HG03280 (cell line): Measurements from ENCODE around the gene NAALADL1.
A peak's percentile ranks its signal among the peaks of the same experiment; 100 is the strongest.
"Not testable (repeated sequence)": the region's sequence is repeated elsewhere in the genome, so short reads cannot be mapped to it uniquely, and the experiment has no call there.

Experiments used
- ATAC-seq: cut with Tn5 transposase; IDR thresholded peaks from one replicate; pipeline ENCODE4 v1.9.1; 2021; ENCODE audit warnings: mild to moderate bottlenecking, moderate library complexity; ENCODE audit not compliant: unreplicated experiment

The NAALADL1 gene

GRCh38 chr11:65017937-65018336 is 40.4 kb downstream of the NAALADL1 start:
- ATAC-seq: no peak

- no peak for ATAC-seq
Observed at GRCh38 chr11:65016705-65017104, 41.6 kb downstream of the NAALADL1 start.

DNA sequence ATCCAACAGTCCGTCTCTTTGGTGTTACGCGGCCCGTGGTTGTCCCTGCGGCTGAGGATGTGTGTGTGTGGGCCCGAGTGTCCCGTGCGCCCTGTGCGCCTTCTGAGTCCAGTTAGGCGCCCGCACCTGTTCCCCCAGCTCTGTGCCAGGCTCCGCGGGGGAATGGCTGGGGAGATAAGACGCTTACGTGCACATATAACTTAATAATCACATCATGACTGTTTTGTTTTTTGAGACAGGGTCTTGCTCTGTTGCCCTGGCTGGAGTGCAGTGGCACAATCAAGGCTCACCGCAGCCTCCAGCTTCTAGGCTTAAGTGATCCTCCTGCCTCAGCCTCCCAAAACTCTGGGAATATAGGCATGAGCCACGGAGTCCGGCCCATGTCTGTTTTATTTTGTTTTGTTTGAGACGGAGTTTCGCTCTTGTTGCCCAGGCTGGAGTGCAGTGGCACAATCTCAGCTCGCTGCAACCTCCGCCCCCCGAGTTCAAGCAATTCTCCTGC is 43.6 kb downstream of the NAALADL1 start:
- no peak for ATAC-seq

- peak; percentile 73 for ATAC-seq
Observed at GRCh38 chr11:65013888-65014725, 44.2 kb downstream of the NAALADL1 start, which contains the start of gene ARL2. TSS of gene ARL2 (plus strand) at chr11:65014160. CDS start at chr11:65014208, 48 bp downstream.

- peak; percentile 75 for ATAC-seq
Observed at GRCh38 chr11:65013130-65013887, 45.0 kb downstream of the NAALADL1 start.

GRCh38 chr11:65008873-65009272 is 49.5 kb downstream of the NAALADL1 start:
- ATAC-seq: no peak

DNA sequence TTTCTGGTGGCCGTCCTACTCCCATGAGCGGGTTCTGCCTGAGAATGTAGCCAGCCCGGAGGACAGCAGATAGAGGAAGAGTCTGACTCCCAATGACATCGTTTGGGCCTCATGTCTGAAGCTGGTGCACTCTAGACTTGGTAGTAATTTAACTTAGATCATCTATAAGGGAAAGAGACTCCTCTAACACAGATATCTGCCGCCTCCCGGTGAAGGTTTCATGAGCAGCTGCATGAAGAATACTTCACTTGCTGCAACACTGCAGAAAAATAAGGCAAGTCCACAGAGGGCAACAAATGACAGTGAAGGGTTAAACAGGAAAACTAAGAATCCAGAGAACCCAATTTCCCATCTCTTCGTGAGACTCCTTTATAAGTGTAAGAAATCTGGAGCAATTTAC is 50.3 kb downstream of the NAALADL1 start:
- ATAC-seq: no peak

DNA sequence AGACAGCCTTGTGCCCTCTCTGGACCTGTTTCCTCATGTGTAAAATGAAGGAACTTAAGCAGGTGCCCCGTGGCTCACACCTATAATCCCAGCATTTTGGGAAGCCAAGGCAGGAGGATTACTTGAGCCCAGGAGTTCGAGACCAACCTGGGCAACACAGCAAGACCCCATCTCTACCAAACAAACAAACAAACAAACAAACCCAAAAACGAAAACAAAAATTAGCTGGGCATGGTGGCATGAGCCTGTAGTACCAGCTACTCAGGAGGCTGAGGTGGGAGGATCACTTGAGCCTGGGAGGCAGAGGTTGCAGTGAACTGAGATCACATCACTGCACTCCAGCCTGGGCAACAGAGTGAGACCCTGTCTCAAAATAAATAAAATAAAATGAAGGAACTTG is 54.4 kb downstream of the NAALADL1 start:
- not testable (repeated sequence) for ATAC-seq

DNA sequence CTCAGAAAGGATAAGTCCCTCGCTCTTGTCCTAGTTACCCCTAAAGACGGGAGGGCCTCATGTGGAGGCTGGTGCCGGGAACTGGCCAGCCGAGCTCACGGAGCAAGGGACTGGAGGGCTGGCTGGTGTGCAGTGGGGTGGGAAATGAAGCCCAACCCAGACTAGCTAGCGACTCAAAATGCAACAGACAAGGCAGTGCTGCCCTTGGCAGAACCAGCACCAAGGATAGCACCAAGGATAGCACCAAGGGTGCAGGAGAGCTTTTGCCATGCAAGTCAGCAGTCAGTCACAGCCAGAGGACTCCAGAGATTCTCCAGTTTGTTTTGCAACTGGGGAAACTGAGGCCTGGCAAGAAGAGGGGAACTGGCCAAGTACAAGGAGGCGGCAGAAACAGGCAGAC is 55.1 kb downstream of the NAALADL1 start:
- ATAC-seq: no peak

- no peak for ATAC-seq
Observed at GRCh38 chr11:65002706-65003105, 55.6 kb downstream of the NAALADL1 start.

DNA sequence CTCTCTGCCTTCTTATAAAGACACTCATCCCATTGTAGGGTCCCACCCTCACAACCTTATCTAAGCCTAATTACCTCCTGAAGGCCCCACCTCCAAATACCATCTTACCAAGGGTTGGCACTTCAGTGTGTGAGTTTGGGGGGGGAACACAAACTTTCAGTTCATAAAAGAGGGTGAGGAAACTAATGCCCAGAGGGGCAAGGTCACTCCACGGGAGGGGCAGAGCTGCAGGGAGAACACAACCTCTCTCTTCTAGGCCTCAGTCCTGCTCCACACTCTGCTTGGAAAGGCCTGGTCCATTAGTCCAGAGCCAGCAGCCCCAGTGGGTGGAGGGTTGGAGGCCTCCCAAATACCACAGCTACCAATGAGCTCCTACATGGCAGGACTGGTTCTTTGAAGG is 58.9 kb downstream of the NAALADL1 start:
- no peak for ATAC-seq

GRCh38 chr11:64998690-64999431 is 59.5 kb downstream of the NAALADL1 start:
- ATAC-seq: no peak

DNA sequence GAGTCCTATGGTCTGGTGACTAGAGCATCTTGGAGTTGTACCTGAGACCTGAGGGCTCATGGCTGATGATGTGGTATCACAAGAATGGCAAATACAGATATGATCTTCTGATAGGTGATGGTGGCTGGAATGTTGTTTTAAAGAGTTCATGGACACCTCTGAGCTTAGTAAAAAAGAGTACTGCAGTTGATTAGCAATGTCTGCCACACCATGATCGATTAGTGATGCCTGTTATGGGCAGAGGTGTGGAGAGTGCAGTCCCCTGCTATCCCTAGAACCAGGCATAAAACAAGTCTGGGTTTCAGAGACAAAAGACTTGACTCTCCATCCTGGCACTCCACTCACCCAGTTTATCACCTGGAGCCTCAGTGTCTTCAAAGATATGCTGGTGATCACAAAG is 60.2 kb downstream of the NAALADL1 start:
- no peak for ATAC-seq

DNA sequence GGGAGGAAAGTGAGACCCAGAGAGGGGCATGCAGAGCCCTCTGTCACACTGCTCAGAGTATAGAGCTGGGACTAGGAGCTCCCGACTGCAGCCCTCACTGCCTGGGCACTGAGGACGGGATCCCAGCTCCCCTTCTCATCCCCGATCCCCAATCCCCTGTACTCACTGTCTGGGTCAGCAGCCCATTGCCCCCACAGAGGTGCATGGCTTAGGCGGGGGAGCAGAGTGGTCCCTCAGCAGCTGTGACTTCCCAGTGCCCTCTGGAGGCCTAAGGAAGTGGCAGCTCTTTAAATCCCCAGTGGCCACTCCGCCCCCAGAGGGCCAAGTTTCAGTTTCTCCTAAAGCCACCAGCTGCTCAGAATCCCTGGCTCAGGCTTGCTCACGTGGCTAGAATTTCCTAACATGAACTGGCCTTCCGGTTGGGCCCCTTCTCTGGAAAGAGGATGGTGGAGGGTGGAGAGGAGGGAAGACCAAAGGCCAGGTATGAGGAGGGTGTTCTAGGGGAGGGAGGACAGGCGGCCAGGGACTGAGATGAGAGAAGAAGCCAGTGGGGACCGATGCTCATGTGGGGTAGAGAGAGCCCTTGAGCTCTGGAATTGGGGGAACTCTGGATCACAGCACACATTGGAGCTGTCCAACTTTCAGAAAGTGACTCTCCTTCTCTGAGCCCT is 61.5 kb downstream of the NAALADL1 start, which contains the start of gene BATF2:
BATF2 (minus strand) TSS at position 262 of the 671 bp plus-strand sequence; CDS start at position 205, 57 bp downstream.
- no peak for ATAC-seq

DNA sequence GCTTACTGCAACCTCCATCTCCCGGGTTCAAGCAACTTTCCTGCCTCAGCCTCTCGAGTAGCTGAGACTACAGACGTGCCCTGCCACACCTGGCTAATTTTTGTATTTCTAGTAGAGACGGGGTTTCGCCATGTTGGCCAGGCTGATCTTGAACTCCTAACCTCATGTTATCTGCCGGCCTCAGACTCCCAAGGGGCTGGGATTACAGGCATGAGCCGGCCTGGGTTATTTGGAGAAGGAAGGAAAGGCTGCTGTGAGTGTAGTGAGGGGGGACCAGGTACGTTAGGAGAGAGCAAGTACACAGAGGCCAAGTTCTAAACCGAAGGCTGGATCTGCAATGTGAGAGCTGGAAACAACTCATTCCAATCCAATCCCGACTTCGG is 62.0 kb downstream of the NAALADL1 start:
- no peak for ATAC-seq
